Measurements from ENCODE around the gene TMC1.
"Not testable (repeated sequence)": the region's sequence is repeated elsewhere in the genome, so short reads cannot be mapped to it uniquely, and the experiment has no call there.

The TMC1 gene

DNA sequence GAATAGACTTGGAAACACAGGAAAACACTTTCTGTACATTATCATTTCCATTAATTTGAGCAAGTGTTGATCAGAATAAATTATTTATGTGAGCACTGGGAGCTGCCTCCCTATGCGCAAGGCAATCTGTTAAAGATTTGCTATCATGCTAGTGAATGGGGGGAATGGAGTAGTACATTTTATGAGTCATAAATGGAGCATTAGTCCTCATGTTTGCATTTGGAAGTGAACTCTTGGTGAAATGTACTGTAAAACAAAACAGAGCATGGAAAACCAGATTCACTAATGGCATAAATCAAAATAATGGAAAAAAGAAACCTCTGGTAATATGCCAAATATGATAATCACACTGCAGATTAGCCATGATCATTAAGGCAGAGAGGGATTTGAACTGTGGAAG is 40.5 kb upstream of the TMC1 start:
- TF ChIP-seq, protein P1, sequence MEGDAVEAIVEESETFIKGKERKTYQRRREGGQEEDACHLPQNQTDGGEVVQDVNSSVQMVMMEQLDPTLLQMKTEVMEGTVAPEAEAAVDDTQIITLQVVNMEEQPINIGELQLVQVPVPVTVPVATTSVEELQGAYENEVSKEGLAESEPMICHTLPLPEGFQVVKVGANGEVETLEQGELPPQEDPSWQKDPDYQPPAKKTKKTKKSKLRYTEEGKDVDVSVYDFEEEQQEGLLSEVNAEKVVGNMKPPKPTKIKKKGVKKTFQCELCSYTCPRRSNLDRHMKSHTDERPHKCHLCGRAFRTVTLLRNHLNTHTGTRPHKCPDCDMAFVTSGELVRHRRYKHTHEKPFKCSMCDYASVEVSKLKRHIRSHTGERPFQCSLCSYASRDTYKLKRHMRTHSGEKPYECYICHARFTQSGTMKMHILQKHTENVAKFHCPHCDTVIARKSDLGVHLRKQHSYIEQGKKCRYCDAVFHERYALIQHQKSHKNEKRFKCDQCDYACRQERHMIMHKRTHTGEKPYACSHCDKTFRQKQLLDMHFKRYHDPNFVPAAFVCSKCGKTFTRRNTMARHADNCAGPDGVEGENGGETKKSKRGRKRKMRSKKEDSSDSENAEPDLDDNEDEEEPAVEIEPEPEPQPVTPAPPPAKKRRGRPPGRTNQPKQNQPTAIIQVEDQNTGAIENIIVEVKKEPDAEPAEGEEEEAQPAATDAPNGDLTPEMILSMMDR (conservative IDR thresholded peaks at IDR 0.05; ENCODE audit: low read depth, low read length) = no peak
- DNase-seq (ENCODE audit: low read depth) = no peak
- H3K4me3 ChIP-seq (ENCODE audit: low read length) = no peak overlapping the region

DNA sequence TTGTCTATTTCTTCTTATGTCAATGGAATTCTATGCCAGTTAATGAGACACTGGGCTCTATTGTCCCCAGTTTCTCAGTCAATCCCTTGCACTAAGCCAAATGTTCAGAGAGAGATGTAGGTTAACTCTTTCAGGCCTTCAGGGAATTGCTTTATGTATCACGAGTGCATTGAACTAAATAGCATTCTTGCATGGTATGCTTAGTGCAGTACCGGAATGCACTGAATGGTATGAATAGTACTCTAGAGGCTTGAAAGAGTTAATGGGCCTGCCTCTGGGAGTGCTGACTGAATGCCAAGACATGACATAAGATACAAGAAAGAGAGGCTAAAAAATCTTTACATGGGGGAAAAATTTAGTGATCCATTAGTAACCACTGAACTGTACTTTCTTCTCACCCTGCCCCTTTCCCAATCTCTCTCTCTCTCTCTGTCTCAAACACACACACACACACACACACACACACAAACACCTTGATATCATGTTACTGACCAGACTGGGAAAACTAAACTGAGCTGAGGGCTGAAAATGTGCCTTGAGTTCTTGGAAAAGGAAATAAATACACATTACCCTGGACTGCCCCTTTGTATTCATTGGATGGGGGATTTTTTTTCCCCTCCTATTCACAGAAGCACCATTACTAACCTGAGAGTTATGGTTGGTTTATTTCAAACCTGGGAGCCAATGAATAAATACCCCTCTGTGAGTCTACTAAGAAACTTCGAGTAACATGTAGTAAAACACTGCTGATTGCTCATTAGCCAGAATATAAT is 35.4 kb upstream of the TMC1 start:
- no peak overlapping the region for H3K4me3 ChIP-seq (ENCODE audit: low read length)
- DNase-seq (ENCODE audit: low read depth) = peak; percentile 74
- TF ChIP-seq, protein P1 (conservative IDR thresholded peaks at IDR 0.05; ENCODE audit: low read depth, low read length) = no peak

DNA sequence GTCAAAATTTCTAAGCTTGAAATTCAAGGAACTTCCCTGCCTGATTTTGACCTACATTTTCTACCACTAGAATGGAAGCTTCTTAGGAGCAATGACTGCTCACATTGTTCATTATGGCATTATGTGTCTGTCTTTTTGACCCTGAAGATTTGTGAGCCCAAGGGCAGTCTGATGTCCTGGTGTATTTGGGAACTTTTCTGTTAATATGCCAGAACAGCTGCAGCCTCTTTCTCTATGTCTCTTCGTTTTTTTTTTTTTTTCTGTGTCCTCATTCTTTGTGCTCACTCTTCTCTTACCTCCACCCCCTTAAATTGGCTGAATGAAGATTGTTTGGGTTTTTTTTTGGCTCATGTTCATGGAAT is 34.8 kb upstream of the TMC1 start:
- no peak for DNase-seq (ENCODE audit: low read depth)
- no peak overlapping the region for H3K4me3 ChIP-seq (ENCODE audit: low read length)
- TF ChIP-seq, protein P1 (conservative IDR thresholded peaks at IDR 0.05; ENCODE audit: low read depth, low read length) = no peak

DNA sequence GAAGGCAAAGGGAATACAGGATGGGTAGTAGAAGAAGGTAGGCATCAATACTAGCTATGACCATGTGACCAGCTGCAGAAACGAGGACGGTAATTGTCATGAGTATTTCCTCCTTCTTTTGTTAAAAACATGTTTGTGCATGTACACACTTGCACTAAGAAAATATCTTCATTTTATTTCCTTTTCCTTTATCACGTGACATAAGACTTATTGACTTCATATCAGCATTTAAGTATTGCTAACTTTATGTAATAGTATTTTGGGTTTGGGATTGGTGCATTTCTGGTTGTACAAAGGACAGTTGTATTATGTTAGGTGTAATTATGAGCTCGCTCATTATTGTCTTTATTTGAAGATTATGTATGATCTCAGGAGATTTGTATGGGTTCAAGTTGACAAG is 33.7 kb upstream of the TMC1 start:
- not testable (repeated sequence) for DNase-seq (ENCODE audit: low read depth); H3K4me3 ChIP-seq (ENCODE audit: low read length)

DNA sequence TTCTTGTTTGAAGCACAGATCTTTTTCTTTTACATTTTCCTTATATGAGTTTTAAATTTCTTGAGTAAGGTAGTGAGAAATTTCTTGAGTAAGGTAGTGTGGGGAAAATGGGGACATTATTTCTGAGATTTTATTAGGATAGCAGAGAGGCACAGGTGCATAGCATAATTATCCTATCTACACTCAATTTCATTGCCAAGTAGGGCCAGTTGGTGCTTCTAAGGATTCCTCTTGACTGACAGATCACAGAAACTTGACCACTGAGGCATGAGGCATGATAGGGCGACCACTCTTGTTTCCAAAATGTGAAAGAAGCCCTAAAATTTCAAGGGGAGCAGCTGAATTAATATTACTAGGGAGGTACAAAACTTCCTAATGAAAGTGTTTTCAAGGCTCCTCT is 31.4 kb upstream of the TMC1 start:
- DNase-seq (ENCODE audit: low read depth) = no peak
- TF ChIP-seq, protein P1 (conservative IDR thresholded peaks at IDR 0.05; ENCODE audit: low read depth, low read length) = no peak
- H3K4me3 ChIP-seq (ENCODE audit: low read length) = no peak overlapping the region

DNA sequence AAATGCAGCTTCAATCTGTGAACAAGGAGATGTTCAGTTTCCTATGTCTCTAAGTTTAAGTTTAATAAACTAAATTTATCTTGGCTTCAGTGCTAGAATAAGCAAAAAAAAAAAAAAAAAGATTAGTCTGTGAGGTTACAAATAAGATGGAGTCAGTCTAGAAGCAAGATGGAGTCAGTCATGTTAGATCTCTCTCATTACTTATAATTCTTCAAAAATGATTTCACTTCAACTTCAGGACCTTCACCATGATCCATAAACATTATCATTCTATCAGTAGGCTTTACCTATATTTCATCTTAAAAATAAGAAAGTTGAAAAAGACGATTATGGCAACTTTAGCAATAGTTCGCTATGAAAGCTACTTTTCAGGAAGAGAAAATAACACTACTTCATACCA is 30.2 kb upstream of the TMC1 start:
- DNase-seq (ENCODE audit: low read depth) = no peak
- H3K4me3 ChIP-seq (ENCODE audit: low read length) = no peak overlapping the region
- TF ChIP-seq, protein P1 (conservative IDR thresholded peaks at IDR 0.05; ENCODE audit: low read depth, low read length) = no peak

DNA sequence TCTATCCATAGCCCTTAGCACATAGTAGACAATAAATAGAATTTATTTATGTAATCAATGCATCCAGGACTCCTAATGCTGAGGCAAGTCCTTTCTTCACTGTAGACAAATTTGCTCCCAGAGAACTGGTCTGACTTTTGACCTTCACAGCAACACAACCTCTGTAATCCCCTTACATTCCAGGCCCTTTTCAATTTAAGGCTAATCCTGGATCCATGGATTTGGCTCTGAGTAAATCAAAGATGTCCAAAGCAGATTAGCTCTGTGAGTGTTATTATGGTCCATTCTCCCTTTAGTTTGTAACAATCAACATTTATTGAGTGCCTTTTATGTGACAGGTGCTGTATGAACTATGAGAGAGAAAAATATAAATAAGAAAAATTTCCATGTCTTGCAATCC is 27.4 kb upstream of the TMC1 start:
- TF ChIP-seq, protein P1 (conservative IDR thresholded peaks at IDR 0.05; ENCODE audit: low read depth, low read length) = no peak
- peak; percentile 37 for DNase-seq (ENCODE audit: low read depth)
- no peak overlapping the region for H3K4me3 ChIP-seq (ENCODE audit: low read length)

Measured in retinal pigment epithelial cell (primary cell).